ENCODE measurements around the gene ADAMTSL1.
A peak's percentile ranks its signal among the peaks of the same experiment; 100 is the strongest.

ADAMTSL1 gene

DNA sequence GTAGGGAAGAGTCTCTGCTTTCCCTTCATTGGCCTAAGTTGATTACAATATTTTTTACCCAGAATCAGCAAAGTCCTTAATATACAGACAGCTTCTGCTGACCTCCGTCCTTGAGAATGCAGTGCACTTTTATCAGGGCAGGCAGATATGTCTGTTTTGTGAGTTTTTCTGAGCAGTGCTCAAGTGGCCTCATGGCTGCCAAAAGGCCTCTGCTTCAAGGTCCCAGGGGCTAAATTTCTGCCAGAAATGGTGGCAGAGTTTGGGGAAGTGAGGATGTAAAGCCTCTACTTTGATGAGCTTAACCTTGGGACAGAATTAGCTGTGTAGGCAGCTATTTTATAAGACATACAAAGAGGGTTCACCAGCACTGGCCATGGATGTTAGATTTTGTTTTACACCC is 275.8 kb downstream of the ADAMTSL1 start:
- no peak for DNase-seq
- intact Hi-C loops (cut with DNase I): no loop called here

DNA sequence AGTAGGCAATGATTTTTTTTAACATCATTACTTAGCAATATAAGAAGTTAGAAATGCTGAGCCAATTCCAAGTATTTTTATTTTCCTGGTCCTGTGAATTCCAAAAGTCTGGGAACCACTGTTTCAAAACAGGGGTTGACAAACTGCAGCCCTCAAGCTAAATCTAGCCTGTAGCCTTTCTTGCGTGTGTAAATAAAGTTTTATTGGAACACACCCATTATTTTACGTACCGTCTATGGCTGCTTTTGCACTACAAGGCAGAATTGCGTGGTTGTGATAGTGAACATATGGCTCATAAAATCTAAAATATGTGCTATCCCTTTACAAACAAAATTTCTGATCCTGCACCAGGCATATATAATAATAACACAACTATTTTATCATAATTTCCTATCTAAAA is 280.0 kb downstream of the ADAMTSL1 start:
- DNase-seq: no peak
- intact Hi-C loops (cut with DNase I): no loop called here

DNA sequence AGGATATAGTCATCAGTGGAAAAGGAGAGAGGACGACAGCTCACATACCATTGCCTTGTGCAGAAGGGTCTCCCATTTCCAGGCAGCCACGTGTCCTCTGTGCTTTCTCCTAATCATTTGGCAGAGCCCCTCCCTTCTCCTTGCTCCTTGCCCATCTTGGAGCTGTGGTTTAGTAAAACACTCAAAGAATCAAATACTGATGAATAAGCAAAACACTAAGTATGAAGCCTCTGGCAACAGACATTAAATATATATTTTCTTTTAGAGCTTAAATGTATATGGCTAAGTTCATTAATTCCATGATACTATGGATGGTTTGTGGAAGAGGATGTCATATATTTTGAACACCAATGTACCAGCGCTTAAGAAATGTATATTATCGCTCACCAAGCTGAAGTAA is 280.6 kb downstream of the ADAMTSL1 start:
- intact Hi-C loops (cut with DNase I): no loop called here
- no peak for DNase-seq

DNA sequence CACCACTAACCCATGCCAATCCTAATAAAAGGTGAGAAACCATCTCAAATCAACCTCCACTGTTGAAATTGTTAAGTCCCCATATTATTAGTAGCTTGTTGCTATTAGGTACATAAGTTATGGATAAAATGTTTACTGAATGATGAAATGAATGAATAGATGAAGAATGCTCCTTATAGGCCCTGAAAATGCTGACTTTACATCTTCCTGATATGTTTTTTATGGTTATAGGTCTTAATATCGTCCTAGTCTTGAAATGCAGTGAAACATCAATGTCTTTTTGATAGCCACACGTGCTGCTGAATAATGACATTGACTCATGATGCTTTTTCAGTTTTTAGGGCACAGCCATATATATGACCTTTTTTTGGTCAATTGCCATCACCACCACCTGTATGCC is 281.3 kb downstream of the ADAMTSL1 start:
- DNase-seq: no peak
- intact Hi-C loops (cut with DNase I): no loop called here

DNA sequence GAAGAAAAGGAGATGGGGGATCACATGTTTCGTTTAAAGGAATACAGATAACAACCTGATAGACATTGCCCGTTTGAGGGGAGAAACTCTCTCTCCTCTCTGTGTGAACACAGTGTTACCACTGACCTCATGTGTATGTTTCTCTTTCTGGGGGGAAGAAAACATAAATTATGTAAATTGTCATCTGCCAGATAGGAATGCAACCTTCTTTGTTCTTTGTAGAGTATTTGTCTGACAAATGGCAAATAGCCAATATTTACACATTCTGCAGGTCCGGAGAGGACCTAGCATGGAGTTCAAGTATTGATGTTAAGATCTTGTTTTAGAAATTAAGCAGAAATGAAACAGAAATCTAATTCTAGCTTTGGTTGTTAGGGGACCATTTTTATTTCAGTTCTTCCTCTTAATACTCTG is 282.8 kb downstream of the ADAMTSL1 start:
- no peak for DNase-seq
- intact Hi-C loops (cut with DNase I): no loop called here

DNA sequence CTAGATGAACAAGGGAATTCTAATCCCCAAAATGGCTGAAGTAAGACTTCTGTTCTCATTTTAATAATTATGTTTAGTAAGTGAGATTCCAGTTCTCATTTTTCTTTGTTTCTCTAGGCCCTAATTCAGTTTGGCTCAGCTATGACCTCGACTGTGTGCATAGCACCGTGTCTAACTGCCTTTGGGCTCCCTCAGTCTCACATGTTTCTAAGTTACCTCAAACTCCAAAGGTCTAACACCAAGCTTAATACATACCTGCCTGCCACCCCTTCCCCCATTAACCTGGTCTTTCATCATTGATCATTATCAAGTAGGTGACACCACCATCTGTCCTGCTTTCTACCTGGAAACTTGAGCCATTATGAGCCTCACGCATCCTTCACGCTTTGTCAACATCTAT is 285.9 kb downstream of the ADAMTSL1 start:
- intact Hi-C loops (cut with DNase I): no loop called here
- no peak for DNase-seq

DNA sequence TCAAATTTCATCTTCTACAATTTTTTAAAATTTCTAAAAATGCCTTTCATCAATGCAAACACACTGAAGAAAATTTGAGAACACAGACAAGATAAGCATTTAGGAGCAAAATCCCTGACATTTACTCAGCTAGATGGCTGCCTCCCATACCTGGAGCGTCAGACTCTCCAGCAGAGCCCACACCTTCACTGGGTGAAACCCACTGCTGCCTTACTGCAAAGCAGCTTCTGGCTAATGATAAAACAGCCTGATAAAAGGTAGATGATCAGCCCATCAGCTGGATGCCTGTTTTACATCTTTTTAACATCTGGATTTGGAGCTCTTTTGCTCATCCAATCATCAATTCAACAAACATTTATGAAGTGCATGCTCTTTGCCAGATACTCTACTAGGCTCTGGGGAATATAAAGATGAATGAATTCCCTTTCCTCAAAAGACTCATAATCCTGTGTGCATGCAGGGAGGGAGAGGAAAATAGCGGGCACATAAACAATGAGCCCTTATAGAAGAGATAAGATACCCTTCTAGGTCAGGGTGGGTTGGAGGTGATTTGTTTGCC is 287.9 kb downstream of the ADAMTSL1 start:
- no peak for DNase-seq
- intact Hi-C loops (cut with DNase I): no loop called here

DNA sequence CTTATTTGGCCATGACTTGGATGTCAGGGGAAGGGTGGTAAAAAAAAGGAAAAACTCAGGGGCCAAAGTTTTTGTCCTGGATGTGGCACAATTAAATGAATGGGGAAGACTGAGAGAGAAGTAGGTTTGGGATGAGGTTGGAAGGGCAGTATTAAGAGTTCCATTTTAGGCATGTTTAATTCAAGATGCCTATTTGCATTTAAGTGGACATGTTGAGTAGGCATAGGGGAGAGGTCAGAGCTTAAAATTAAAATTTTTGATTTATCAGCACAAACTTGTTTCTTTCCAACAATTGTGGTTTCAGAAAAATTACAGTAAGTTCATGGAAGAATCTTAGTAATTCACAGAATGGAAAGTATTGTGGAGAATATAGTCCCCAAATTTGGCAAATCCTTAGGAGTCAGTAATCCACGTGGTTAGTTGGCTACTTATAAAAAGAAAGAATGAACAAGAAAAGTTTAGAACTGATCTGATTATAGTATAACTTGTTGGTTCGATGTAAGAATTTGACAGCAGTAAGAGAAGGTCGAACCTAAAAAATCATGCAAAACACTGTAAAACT is 293.1 kb downstream of the ADAMTSL1 start:
- intact Hi-C loops (cut with DNase I): no loop called here
- no peak for DNase-seq

DNA sequence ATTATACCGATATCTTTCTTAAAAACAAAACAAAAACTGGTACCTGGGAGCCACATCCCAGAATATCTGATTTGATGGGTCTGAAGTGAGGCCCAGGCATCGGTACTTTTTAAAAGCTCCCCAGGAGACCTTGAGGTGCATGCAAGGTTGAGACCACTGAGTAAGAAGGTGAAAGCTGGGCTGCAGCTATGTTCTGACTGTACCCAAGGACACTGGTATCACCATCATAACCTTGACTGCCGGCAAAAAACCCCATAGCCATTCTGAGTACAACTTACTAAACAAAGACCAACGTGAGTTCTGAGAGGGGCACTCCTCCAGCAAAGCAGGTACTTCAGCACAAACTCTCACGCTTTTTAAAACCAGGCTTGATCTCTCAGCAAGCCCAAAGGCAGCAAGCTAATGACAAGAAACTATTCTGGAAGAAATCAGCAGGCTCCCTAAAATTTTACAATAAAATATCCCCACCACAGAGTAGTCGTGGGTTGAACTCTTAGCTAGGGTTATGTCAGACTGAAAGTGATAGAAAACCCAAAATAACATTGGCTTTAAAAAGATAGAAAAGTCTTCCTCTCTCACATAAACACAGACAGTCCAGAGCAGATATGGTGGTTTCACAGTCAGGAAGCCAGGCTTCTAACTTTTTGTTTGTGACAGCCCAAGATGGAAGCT is 295.1 kb downstream of the ADAMTSL1 start:
- DNase-seq: no peak
- intact Hi-C loops (cut with DNase I): no loop called here

DNA sequence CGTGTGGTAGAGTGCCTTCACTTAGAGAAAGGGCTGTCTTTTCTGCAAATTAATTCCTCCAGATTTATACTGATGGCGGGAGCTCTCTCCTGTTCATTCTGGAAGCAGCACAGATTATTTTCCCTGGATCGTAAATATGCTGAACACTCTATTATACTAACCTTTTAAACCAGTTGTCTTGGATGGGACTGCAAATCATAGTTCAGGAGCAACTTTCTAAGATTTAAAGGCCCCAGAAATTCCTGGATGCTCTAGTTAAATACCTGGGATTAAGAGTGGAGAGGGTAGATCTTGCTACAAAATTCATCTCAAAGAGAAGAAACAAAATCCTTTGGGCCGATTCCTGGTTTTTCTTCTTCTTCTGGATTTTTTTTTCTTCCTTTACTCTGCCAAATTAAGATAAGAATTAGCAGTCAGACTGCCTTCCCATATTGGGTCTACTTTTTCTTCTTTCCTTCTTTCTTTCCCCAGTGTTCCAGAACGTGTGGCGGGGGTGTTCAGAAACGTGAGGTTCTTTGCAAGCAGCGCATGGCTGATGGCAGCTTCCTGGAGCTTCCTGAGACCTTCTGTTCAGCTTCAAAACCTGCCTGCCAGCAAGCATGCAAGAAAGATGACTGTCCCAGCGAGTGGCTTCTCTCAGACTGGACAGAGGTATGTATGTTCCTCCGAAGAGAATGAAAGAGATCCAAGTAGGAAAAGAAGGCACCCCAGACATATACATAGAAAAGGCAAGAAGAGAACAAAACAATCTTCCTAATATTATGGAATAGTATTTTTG is 296.4 kb downstream of the ADAMTSL1 start:
- DNase-seq: peak in 1 of 10 donors; percentile 12
- intact Hi-C loops (cut with DNase I): no loop called here

DNA sequence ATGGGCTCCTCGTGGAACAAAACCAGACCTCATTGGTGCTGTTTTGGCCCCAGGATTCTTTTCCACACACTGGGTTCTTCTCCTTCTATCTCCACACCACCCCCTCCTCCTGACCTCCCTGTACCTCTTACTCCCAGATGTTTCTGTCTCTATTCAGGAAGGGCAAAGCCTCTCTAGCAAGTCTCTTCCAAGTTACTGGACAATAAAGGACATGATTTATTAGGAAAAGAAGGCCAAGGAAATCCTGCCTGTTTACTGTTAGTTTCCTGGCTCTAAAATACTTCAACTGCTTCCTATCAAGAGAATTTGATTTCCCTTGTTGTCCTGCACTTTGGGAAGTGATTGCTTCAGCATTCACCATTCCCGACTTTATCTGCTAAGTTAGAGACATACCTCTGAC is 297.1 kb downstream of the ADAMTSL1 start:
- intact Hi-C loops (cut with DNase I): no loop called here
- no peak for DNase-seq

DNA sequence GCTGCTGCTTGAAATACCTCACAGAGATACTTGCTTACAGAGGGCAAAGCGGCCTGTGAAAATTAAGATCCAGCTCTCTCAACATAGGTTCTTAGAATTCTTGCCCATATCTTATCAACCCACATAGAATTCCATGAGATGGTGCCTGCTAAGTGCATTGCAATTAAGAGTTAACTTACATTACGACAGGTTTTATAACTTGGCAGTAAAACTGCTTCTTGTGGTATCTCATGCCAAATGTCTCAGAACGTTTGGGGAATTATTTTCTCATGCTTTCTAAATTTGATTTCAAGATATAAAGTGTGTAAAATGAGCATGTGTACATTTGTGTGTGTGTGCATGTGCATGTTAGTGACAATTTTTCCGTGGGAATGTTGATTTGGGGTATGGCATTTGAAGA is 297.8 kb downstream of the ADAMTSL1 start:
- DNase-seq: no peak
- intact Hi-C loops (cut with DNase I): no loop called here

DNA sequence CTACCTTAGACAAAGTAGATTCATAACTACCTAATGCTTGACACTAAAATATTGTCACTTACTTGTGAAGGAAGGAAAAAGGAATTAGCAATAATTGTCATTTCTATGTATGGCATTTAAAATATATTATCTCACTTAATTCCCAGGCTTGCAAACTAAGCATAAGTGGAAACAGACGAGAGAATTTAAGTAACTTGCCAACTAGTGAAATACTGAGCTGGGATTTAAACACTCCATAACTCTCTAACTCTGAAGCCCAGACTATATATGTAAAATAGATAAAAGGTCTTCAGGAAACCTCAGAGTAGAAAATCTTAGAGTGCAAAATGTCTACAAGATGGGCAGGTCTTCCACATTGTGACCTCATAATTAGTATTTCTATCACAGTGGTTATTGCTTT is 301.3 kb downstream of the ADAMTSL1 start:
- intact Hi-C loops (cut with DNase I): no loop called here

DNA sequence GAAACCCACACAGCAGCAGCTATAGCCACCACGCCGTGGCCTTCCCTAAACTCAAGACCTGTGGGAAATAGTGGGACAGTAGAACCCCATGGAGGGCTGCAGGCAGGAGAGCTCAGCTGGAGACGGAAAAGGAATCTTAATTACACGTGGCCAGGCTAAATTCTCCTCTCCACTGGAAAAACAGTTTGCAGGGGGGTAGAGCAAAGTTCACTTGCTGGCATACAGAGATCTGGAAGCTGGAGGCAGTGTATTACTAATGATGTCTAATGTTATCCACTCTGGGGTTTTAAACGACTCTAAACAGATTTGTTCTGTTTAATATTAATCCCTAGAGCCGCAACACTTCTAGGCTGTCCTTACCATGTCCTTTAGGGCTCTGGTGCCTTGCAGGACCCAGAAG is 302.0 kb downstream of the ADAMTSL1 start:
- DNase-seq: no peak
- intact Hi-C loops (cut with DNase I): no loop called here

More for the DNA sequence above, 301.3 kb downstream of the ADAMTSL1 start:
- no peak for DNase-seq

DNA sequence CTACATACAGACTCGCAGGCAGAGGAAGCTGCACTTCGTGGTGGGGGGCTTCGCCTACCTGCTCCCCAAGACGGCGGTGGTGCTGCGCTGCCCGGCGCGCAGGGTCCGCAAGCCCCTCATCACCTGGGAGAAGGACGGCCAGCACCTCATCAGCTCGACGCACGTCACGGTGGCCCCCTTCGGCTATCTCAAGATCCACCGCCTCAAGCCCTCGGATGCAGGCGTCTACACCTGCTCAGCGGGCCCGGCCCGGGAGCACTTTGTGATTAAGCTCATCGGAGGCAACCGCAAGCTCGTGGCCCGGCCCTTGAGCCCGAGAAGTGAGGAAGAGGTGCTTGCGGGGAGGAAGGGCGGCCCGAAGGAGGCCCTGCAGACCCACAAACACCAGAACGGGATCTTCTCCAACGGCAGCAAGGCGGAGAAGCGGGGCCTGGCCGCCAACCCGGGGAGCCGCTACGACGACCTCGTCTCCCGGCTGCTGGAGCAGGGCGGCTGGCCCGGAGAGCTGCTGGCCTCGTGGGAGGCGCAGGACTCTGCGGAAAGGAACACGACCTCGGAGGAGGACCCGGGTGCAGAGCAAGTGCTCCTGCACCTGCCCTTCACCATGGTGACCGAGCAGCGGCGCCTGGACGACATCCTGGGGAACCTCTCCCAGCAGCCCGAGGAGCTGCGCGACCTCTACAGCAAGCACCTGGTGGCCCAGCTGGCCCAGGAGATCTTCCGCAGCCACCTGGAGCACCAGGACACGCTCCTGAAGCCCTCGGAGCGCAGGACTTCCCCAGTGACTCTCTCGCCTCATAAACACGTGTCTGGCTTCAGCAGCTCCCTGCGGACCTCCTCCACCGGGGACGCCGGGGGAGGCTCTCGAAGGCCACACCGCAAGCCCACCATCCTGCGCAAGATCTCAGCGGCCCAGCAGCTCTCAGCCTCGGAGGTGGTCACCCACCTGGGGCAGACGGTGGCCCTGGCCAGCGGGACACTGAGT is 303.2 kb downstream of the ADAMTSL1 start:
- peak in 3 of 10 donors; percentile 64 to 81 (median 79) for DNase-seq
- intact Hi-C loops (cut with DNase I): no loop called here

DNA sequence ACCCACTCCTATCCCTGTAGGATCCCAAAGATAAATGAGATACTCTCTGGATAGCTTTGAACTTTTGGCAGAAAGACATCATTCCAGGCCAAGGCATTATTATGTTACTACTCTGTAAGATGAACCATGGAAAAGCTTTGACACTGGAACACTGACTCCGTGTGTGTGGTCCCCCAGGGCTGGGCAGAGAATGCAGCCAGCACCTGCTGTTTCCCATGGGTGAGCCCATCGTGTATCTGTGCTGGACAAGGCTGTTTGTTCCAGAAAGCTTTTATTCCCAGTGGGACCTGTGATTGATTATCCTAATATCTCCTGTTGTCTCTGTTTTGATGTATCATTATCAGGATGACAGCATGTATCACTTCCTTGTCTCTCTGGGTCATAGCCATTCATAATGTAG is 304.2 kb downstream of the ADAMTSL1 start:
- no peak for DNase-seq
- intact Hi-C loops (cut with DNase I): no loop called here

DNA sequence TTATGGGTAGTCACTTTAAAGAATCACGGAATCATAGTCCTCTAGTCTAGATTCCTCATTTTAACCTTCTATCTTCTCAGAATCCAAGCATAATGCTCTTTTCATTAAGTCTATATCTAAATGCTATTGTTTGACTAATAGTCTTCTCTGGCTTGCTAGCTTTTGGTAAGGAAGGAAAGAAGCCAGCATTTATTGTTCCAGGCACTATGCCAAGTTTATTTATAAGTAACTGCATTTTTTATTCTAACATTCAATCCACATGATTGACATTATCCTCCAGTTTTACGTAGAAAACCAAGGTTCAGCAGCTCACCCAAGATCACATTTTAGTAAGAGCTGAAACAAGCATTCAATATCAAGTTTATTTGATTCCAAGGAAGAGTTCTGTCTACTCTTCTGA is 304.9 kb downstream of the ADAMTSL1 start:
- no peak for DNase-seq
- intact Hi-C loops (cut with DNase I): no loop called here

DNA sequence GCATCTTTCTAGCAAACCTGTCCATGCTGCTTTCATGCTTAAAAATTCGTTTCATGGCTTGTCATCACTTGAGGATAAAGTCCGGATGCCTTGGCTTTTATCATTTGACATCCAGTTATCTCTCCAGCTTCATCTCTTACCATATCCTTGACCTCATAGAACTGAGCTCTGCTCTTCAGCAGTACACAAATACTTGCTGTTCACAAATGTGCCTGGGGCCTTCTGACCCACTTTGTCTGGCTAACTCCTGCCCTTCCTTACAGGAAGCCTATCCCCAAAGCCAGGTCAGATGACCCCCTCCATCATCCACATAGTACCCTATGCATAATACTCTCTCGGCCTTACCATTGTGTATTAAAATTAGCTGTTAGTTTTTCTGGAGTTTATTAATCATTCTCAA is 310.0 kb downstream of the ADAMTSL1 start:
- DNase-seq: no peak
- intact Hi-C loops (cut with DNase I): no loop called here

DNA sequence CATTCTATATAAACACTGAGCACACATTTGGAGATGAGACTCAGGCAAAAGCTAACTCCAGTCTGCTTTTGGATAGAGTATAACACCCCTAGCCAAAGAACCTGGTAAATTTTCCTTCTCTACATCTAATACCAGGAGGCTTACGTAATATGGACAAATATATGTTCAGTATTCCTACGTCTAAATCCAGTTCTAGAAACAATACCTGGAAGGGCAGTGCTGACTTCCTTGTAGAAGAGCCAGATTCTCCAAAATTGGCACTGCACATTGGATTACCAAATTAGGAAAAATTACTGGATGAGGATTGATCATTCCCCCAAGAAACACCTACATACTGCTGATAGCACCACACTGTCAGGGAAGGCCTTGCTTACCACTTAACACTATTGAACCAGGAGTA is 311.7 kb downstream of the ADAMTSL1 start:
- intact Hi-C loops (cut with DNase I): no loop called here
- no peak for DNase-seq

DNA sequence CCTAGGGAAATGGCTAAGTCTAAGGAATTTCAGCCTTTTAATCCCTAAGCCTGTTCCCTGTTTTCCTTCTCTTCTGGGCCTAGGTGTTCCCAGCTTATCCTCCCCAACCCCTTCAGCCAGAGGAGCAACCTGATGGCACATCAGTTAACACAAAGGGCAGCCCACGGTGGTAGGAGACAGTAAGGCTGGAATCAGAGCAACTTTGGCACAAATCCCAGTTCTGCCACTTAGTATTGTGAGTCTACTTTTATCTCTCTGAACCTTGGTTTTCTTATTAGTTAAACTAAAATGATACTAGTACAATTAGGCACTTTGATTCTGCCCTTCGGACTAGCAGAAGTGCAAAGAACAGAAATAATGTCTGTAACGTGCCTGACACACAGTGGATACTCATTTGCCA is 312.2 kb downstream of the ADAMTSL1 start:
- intact Hi-C loops (cut with DNase I): no loop called here

More for the DNA sequence above, 312.2 kb downstream of the ADAMTSL1 start:
- no peak for DNase-seq

Measured in posterior cingulate gyrus (tissue), 11 donors.